NCI-H1105 treated with DMSO at 0.1 percent for 48 hours (cell line): ENCODE results near the gene WBP2NL.
"Not testable (repeated sequence)": the region's sequence is repeated elsewhere in the genome, so short reads cannot be mapped to it uniquely, and the experiment has no call there.

ENCODE experiments used
- DNase-seq: peaks from one replicate; lab custom pipeline; 2025; lab: John Stamatoyannopoulos, UW

Gene WBP2NL

DNA sequence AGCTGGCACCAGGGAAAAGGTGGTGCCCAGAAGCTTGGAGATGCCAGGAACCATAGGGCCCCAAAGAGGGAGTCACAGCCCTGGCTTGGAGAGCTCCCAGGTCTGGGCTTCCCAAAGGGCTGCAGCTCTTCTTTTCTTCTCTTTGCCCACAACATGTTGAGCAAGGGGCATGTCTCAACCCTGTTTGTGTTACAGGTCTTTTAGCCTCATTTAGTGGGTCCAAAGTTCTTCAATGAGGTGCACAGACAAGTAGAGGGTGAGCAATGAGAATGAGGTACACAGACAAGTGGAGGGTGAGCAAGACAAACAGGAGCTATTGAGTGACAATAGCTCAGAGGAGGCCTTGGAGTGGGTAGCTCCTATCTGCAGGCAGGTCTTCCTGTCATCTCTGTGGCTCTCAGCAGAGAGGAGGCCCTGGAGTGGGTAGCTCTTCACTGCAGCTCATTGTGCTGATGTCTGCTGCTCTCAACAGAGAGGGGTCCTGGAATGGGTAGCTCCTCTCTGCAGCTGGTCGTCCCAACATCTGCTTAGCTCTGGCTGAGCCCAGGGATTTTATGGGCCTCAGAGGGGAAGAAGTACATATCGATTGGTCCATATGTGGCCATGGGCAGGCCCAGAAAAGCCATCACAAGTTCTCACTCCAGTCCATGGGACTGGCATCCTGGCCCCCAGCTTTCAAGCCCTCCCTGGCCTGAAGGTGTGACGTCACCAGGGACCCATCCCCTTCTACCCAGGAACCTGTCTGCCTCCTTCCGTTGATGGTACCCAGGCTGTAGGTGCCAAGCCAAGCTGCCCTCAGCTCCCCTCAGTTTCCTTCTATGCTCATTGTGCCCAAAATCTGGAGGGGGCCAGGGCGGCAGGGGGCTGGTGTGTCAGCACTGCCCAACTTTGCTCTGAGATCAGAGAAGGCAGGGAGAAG, 34.9 kb downstream of the WBP2NL start:
- DNase-seq = no peak

DNA sequence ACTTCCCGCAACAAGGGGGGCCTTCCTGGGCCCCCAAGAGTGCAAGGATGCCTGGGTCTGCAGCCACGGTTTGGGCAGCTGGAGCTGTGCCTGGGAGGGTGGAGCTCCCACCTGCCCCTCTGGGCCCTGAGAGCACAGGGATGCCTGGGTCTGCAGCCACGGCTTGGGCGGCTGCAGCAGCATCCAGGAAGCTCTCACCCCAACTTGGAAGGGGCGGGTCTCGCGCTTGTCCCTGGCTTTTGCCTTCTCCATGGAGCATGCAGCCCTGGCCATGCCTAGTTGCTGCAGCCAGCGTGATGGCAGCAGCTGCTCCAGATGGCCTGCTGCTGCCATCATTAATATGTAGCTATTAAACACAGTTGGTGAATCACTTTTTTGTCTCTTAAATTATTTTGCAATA, 36.7 kb downstream of the WBP2NL start:
- no peak for DNase-seq

DNA sequence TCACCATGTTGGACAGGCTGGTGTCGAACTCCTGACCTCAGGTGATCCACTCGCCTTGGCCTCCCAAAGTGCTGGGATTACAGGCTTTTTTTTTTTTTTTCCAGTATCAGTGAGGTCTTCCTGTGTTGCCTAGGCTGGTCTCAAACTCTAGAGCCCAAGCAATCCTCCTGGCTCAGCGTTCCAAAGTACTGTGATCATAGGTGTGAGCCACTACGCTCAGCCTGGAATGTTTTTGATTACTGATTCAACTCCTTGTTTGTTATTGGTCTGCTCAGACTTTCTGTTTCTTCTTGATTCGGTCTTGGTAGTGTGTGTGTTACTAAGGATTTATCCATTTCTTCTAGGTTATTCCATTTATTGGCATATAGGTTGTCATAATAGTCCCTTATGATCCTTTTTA, 40.7 kb downstream of the WBP2NL start:
- DNase-seq = no peak

DNA sequence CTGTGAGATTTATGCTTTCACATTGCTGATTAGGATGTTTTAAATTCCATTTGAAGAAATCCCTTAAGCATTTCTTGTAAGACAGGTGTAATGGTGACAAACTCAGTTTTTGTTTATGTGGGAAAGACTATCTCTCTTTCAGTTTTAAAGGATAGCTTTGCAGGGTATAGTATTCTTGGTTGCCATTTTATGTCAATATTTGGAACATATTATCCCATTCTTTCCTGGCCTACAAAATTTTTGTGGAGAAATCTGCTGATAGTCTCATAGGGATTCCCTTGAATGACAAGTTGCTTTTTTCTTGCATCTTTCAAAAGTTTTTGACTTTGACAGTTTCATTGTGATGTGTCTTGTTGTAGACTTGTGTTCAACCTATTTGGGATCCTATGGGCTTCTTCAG, 43.2 kb downstream of the WBP2NL start:
- no peak for DNase-seq

DNA sequence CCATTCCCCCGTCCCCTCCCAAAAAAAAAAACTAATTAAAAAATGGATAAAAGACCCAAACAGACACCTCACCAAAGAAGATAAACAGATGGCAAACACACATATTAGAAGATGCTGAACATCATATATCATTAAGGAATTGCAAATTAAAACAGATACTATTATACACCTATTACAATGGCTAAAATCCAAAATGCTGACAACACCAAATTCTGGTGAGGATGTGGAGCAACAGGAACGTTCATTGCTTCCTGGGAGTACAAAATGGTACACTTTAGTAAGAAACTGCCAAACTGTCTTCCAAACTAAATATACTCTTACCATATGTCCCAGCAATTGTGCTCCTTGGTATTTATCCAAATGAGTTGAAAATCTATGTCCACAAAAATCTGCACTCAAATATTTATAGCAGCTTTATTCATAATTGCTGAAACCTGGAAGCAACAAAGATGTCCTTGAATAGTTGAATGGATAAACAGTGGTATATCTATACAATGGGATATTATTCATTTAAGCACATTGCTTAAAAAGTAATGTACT, 52.1 kb downstream of the WBP2NL start:
- DNase-seq = no peak

DNA sequence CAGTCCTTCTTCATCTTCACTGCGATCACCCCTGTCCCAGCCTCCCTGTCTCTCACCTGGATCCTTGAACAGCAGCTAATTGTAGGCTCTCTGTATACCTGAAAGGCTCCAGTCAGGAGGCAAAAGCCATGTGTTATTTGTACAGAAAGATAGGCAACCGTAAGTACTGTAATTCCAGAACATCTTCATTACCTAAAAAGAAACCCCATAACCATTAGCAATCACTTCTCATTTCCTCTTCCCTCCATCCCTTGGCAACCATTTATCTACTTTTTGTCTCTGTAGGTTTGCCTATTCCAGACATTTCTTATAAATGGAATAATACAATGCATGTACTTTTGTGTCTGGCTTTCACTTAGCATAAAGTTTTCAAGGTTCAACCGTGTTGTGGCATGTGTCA, 54.2 kb downstream of the WBP2NL start:
- DNase-seq = no peak

DNA sequence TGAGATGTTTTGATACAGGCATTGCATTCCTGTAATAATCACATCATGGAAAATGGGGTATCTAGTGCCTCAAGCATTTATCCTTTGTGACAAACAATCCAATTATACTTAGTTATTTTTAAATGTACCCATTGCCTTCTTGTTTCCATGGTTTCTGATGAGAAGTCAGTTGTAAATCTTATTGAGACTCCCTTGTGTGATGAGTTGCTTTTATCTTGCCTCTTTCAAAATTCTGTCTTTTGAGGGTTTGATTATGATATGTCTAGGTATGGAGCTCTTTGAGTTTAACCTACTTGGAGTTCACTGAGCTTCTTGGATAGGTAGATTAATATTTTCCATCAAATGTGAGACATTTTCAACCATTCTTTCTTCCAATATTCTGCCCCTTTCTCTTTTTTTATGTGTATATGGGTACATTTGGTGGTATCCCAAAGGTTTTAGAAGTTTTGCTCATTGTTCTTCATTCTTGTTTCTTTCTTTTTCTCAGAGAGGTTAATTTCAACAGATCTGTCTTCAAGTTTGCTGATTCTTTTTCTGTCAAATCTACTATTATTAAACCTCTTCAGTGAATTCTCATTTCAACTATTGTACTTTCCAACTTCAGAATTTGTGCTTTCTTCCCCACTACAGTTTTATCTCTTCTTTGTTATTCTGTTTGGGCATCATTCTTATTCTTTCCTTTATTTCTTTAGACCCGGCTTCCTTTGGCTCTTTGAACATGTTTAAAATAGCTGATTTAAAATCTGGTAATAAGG, 58.3 kb downstream of the WBP2NL start:
- no peak for DNase-seq

DNA sequence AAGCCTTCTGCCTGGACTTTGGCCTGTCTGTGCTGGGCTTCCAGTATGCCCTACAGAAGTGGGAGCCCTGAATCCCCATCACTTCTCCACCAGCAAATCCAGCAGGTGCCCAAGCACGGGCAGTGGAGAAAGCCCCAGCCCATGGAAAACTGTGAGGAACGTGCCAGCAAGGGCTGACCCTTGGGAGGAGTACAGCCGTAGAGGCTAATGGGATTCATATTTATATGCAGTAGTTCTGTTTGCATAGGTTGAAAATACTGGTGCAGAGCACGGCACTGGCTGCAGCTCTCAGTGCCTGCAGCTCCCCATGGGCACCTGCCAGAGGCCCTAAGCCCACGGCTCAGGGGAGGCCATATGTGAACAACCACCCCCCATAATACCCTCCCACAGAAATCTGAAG, 61.9 kb downstream of the WBP2NL start:
- no peak for DNase-seq

DNA sequence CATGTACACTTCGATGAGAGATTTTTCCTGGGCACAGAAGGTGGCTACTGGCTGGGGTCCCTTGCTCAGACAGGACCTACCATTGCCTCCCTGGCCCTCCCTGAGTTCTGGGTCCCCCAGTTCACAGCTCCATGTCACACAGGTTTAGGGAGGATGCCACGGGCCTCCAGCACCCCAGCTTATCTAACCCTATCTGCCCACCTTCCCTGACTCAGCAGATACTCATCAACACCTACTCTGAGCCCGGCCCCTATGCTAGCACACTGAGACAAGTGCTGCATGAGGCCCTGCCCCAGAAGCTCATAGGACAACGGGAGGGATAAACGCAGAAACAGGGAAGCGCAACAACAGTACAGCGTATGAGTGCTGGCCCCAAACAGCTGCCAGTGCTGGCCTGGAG, 62.5 kb downstream of the WBP2NL start:
- no peak for DNase-seq

DNA sequence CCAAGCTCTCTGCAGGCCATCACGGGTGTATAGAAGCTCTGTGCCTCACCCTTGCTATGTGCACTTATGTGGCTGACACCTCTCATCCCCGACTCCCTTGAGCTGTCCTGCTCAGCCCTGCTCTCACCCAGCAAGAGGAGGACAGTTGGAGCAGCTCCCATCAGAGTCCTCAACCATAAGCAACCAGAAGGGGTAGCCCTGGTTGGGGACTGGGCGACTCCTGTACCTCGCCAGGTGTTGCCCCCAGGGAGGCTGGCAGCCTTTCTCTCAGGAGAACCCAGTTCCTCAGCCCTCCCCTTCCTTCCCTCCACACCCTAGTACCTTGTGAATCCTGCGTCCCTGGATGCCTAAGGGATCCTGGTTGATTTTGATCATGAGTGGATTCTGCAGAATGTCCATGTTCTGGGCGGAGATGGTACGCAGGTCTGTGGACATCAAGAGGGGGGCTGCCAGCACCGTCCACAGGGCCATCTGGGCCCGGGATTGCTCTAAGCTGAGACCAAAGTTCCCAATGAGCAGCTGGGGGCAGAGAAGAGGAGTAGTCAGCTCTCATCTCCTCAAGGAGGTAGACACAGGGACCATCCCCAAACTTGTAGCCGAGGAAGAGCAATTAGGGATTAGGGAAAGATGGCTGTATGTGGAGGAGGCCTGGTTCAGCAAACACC, 64.0 kb downstream of the WBP2NL start:
- no peak for DNase-seq

DNA sequence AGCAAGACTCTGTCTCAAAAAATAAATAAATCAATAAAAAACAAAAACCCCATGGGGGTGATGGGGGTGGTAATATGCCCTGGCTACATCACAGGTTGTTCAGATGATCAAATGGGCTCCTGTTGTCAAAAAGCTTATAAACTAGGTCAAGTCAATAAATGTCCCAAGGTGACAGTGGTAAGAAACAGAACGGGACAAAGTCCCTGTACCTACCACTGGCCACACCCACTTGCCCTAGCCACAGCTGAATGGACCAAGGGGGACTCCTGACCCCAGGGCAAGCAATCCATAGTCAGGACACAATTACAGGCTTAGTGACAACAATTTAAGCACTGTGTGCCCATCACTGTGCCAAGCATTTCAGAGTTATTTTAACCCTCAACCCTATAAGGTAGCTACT, 66.0 kb downstream of the WBP2NL start:
- no peak for DNase-seq

DNA sequence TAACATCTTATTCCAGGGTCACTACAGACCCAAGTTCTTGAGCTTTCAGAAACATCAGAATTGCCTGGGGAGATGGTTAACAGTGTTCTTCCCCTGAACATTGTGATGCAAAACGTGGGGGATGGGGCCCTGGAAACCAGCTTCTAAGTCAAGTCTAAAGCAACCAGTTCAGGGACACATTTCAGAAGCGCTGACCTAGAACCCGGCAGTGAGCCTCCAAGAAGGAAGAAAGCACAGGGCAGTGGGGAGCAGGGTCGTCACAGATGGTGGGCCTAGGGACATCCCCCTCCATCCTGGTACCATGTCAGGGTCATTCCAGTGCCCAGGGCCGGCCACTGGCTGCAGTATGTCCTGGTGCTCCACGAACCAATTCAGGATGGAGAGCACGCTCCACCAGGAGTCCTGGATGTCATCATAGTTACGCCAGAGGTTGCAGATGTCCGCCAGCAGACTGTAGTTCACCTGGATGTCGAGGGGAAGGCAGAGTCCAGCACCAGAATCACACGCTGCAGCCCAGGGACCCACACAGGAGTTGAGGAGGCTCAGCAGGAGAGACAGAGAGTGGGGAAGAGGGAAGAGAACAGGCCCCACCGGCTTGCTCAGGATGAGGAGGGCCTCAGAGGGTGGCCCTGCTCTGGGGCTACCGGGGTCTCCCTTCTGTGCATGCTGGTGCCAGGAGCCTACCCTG, 67.0 kb downstream of the WBP2NL start:
- no peak for DNase-seq

DNA sequence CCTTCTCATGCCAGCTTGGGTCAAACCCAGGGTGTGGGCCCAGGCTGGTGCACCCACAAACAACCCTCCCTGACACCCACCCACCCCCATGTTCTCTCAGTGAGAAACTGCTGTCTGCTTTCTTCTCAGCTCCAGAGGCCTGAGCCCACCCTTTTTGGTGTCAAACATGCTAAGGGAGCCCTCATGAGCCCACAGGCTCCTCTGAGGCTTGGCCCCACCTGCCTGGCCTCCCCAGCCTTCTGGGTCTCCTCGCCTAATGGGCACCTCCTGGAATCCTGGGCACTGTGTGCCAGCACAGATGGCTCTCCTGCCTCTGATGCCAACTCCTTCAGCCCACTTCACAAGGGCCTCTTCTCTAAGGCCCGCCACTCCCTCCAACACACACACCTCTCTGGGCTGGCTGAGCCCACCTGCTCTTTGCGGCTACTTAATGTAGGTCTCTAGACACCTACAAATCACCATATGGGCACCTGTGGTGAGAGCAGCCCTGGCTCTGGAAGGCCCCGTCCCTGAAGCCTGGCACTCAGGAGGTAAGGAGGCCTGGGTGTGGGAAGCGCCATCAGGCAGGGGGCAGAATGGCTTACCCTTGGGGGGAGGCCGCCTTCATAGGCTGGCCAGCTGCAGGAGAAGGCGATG, 67.7 kb downstream of the WBP2NL start:
- DNase-seq = no peak

DNA sequence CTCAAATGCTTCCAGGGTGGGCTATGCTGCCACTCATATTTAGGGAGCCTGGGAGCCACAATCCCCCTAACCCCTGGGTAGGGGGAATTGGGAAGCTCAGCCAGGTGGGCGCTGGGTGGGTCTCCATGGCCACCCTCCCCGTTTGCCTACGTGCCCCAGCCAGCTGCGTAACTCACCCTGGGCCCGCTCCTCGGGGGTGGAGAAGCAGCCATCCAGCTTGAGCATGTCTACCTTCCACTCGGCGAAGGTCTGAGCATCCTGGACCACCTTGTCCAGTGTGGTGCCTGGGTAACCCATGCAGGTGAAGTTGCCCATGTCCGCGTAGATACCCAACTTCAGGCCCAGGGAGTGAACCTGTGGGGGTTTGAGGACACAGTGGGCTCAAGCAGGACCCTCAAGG, 68.3 kb downstream of the WBP2NL start:
- no peak for DNase-seq

DNA sequence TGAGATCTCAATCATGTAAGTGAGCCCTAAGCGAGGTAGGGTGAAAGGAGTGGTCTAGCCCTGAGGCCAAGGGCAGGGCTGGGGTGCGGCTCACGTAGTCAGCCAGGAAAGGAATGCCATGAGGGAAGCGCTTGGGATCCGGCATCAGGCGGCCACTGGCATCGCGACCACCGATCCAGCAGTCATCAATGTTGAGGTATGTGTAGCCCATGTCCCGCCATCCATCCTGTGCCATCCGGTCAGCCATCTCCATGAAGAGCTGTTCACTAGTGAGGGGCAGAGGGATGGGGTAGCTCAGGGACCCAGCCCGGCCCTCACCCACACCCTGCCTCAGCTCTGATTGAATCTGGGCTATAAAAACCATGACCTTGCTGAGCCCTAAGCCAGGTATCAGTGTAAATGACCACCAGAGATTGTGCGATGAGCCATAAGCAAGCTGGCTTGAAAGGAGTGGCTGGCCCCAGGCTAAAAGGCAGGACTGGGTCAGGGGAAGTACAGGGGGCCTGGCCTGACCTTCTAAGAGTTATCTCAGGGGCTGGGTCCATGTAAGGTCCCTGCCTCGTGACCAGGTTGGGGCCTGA, 69.2 kb downstream of the WBP2NL start:
- no peak for DNase-seq

DNA sequence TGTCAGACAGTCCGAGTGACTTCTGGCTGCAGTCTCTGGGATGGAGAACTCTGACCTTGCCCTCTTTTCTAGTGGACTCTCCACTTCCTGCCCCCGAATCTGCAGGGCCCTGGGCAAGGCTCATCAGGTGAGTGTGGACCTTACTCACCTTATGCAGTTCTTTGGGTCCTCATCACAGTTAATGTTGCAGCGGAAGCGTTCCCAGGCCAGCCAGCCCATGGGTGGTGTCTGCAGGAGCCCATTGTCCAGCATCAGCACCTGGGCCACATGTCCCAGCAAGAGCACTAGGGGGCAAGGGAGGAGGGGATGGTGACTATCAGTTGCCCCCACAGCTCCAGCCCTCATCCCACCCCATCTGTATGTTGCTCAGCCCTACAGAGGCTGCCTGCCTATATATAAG, 69.7 kb downstream of the WBP2NL start:
- no peak for DNase-seq

DNA sequence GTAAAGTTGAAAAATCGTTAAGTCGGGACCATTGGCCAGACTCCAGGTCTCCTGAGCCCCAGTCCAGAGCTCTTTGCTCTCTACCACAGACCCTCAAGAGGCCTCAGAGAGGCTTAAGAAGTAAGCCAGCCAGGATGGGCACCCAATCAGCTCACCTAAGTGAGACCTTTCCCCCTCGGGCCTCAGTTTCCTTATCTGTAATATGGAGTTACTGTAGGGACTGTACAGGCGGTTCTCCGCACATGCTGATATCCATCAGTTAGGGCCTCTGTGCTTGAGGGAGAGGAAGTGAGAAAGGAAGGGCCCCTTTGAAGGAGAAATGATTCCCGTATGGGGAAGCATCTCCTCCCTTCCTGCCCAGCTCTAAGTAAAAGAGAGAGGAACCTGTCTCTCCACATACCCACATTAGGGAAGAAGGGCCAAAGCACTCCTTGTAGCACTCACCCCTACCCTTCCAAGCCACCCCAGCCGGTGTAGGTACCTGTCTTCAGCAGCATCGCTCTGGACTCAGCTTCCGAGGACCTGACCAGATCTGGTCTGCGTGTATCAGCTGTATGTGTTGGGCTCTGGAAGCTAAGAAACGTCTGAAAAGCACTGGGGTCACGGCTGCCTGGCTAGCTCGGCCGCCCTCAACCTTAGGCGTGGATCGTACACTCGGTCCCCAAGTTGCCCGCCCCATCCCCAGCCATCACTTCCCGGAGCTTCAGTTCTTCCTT, 71.4 kb downstream of the WBP2NL start:
- DNase-seq = no peak

DNA sequence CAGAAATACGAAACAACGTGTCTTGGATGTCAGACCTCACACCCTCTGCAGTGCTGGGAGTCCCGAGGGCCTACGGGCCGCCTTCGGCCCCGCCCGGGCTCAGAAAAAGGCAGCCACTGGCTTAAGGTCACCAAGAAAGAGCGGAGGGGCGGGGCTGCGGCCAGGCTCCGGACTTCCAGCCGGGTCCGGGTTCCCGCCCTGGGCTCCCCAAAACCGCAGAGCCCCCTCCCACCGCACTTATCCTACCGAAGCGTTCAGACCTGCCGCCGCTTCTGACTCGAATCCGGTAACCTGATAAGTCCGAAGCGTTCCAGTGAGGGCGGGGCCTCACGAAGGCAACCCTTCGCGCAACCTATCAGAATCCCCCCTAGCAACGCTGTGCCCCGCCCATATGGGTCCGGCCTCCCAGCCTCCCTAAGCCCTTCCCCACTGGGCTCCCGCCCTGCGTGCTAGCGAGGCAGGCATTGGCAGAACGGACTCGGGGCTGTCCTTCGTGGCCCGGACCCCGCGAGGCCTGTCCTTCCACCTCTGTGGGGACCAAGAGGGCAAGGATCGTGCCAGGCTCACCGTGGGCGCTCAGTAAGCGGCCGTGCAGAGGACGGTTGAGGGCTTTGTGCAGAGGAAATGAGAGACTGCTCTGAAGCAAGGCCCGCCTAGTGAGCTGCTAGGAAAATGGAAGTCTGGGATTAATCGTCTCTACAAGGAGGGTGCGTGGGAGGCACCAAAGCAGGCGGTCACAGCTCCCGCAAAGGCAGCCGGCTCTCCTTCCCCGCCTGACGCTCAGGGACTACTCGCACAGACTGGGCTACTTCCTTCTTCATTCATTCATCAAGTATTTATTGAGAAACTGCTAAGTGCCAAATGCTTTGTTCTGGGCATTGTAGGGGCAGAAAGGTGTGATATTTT, 72.2 kb downstream of the WBP2NL start, which contains the start of gene NAGA:
TSS of gene NAGA (minus strand) at position 296 of the 906 bp plus-strand sequence. CDS start 515 bp downstream, outside the sequence.
- peak; percentile 92 for DNase-seq

DNA sequence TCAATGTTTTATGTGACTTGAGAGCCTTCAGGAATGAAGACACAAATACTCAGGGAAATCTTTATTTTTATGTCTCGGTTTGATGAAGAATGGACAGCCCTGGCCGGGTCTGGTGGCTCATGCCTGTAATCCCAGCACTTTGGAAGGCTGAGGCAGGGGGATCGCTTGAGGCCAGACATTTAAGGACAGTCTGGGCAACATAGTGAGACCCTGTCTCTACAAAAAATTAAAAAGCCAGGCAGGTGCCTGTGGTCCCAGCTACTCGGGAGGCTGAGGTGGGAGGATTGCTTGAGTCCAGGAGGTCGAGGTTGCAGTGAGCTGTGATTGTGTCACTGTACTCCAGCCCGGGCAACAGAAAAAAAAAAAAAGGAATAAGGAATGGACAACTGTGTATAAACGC, 72.9 kb downstream of the WBP2NL start:
- not testable (repeated sequence) for DNase-seq
